Muscle layer of duodenum (tissue), 2 donors: ENCODE measurements around the gene DYNC1LI1.
"Not testable (repeated sequence)": the region's sequence is repeated elsewhere in the genome, so short reads cannot be mapped to it uniquely, and the experiment has no call there.

Source experiments
- H3K27ac ChIP-seq: one replicate; pipeline ENCODE4 v1.7.0; 2013; ENCODE audit warnings: mild to moderate bottlenecking, low read length
- H3K27me3 ChIP-seq: one replicate; pipeline ENCODE4 v1.7.0; 2013; ENCODE audit warnings: low read depth, mild to moderate bottlenecking, control low read depth, low read length
- H3K36me3 ChIP-seq, 2 donors: one replicate each; pipeline ENCODE4 v1.7.0; 2013; ENCODE audit warnings: low read length in 2 of 2, control low read depth in 1 of 2, mild to moderate bottlenecking in 1 of 2; ENCODE audit not compliant: insufficient read depth in 2 of 2, control insufficient read depth in 1 of 2
- H3K4me1 ChIP-seq, 2 donors: one replicate each; pipeline ENCODE4 v1.7.0; 2013; ENCODE audit warnings: low read length in 2 of 2, mild to moderate bottlenecking in 2 of 2, control low read depth in 1 of 2, moderate library complexity in 1 of 2; ENCODE audit not compliant: insufficient read depth in 2 of 2, control insufficient read depth in 1 of 2
- H3K4me3 ChIP-seq, 2 donors: one replicate each; pipeline ENCODE4 v1.7.0; 2013; ENCODE audit warnings: low read length in 2 of 2, low read depth in 1 of 2, mild to moderate bottlenecking in 1 of 2
- H3K9me3 ChIP-seq, 2 donors: one replicate each; pipeline ENCODE4 v1.7.0; 2013; ENCODE audit warnings: low read length in 2 of 2, control low read depth in 1 of 2, mild to moderate bottlenecking in 1 of 2; ENCODE audit not compliant: control insufficient read depth in 1 of 2
- donor health status: healthy.

The DYNC1LI1 gene

GRCh38 chr3:32583708-32584107 lies 13.1 kb upstream of the DYNC1LI1 start:
- H3K27me3 ChIP-seq: no peaks in the 10 kb centered on the region
- H3K4me1 ChIP-seq: no peaks in the 10 kb centered on the region
- no peaks in the 10 kb centered on the region for H3K9me3 ChIP-seq
- no peak overlapping the region for H3K4me3 ChIP-seq
- H3K27ac ChIP-seq: no peak overlapping the region
- no peaks in the 10 kb centered on the region for H3K36me3 ChIP-seq

- not testable (repeated sequence) for H3K27ac ChIP-seq
Measured at GRCh38 chr3:32578669-32579068, 8.0 kb upstream of the DYNC1LI1 start.

GRCh38 chr3:32577581-32578556 lies 7.2 kb upstream of the DYNC1LI1 start:
- Histone ChIP-seq H3K27me3 (no peaks in the 10 kb centered on the region), H3K4me3 (peak overlapping the region; percentile 17 to 38), H3K4me1 (no peaks in the 10 kb centered on the region), H3K27ac (peak overlapping the region; percentile 43), H3K36me3 (no peaks in the 10 kb centered on the region), H3K9me3 (no peaks in the 10 kb centered on the region)

More at GRCh38 chr3:32578669-32579068, 8.0 kb upstream of the DYNC1LI1 start:
- H3K9me3 ChIP-seq, H3K4me3 ChIP-seq, H3K36me3 ChIP-seq, H3K27me3 ChIP-seq, H3K4me1 ChIP-seq: not testable (repeated sequence)

GRCh38 chr3:32577174-32577573 lies 6.5 kb upstream of the DYNC1LI1 start:
- Histone ChIP-seq H3K27ac (no peak overlapping the region), H3K27me3 (no peaks in the 10 kb centered on the region), H3K36me3 (no peaks in the 10 kb centered on the region), H3K4me3 (peak overlapping the region in 1 of 2 donors; percentile 38), H3K9me3 (no peaks in the 10 kb centered on the region), H3K4me1 (no peaks in the 10 kb centered on the region)

GRCh38 chr3:32575451-32576113 lies 4.9 kb upstream of the DYNC1LI1 start:
- no peaks in the 10 kb centered on the region for H3K27me3 ChIP-seq
- H3K36me3 ChIP-seq: no peaks in the 10 kb centered on the region
- peaks cover 0 to 5% of the 10 kb centered on the region in 2 donors for H3K4me1 ChIP-seq
- no peak overlapping the region for H3K4me3 ChIP-seq
- no peak overlapping the region for H3K27ac ChIP-seq
- no peaks in the 10 kb centered on the region for H3K9me3 ChIP-seq

- peaks cover 10 to 20% of the 10 kb centered on the region in 2 donors for H3K4me1 ChIP-seq
- no peaks in the 10 kb centered on the region for H3K9me3 ChIP-seq
- H3K27me3 ChIP-seq: no peaks in the 10 kb centered on the region
- no peaks in the 10 kb centered on the region for H3K36me3 ChIP-seq
- H3K27ac ChIP-seq: peak overlapping the region; percentile 80
- H3K4me3 ChIP-seq: peak overlapping the region; percentile 77 to 95
Measured at GRCh38 chr3:32571192-32571485, 481 bp upstream of the DYNC1LI1 start.

- Histone ChIP-seq H3K4me1 (peaks cover 10 to 20% of the 10 kb centered on the region in 2 donors), H3K27ac (peak overlapping the region; percentile 87), H3K27me3 (no peaks in the 10 kb centered on the region), H3K9me3 (no peaks in the 10 kb centered on the region), H3K36me3 (no peaks in the 10 kb centered on the region), H3K4me3 (peak overlapping the region; percentile 90 to 95)
Measured at GRCh38 chr3:32569540-32570420, 878 bp downstream of the DYNC1LI1 start.

- Histone ChIP-seq H3K27ac (no peak overlapping the region), H3K9me3 (no peaks in the 10 kb centered on the region), H3K36me3 (no peaks in the 10 kb centered on the region), H3K27me3 (no peaks in the 10 kb centered on the region), H3K4me1 (peaks cover 10 to 20% of the 10 kb centered on the region in 2 donors), H3K4me3 (peak overlapping the region; percentile 90 to 95)
Measured at GRCh38 chr3:32568953-32569352, 1.7 kb downstream of the DYNC1LI1 start.

GRCh38 chr3:32564195-32564594 lies 6.5 kb downstream of the DYNC1LI1 start:
- Histone ChIP-seq H3K36me3 (peaks cover 0 to 3% of the 10 kb centered on the region in 2 donors), H3K4me1 (peaks cover 3 to 15% of the 10 kb centered on the region in 2 donors), H3K4me3 (no peak overlapping the region), H3K27me3 (no peaks in the 10 kb centered on the region), H3K9me3 (no peaks in the 10 kb centered on the region), H3K27ac (no peak overlapping the region)

- no peak overlapping the region for H3K27ac ChIP-seq
- peaks cover 0 to 3% of the 10 kb centered on the region in 2 donors for H3K36me3 ChIP-seq
- H3K4me1 ChIP-seq: peaks cover 0 to 3% of the 10 kb centered on the region in 2 donors
Measured at GRCh38 chr3:32562640-32563039, 8.0 kb downstream of the DYNC1LI1 start.

More at GRCh38 chr3:32562640-32563039, 8.0 kb downstream of the DYNC1LI1 start:
- Histone ChIP-seq H3K27me3 (no peaks in the 10 kb centered on the region), H3K9me3 (no peaks in the 10 kb centered on the region), H3K4me3 (no peak overlapping the region)
